Ureter (tissue), 1 donor: Measurements from ENCODE around the gene KIRREL3. TPM values are rescaled to one million over a fixed set of nuclear protein-coding genes. Genes with fewer than 3 reads are reported as not detected.
A peak's percentile ranks its signal among the peaks of the same experiment; 100 is the strongest.
"Not testable (repeated sequence)": the region's sequence is repeated elsewhere in the genome, so short reads cannot be mapped to it uniquely, and the experiment has no call there.

Experiments
- DNase-seq: peaks from one replicate; pipeline ENCODE4 v3.0.0-alpha.2; 2020; ENCODE audit warnings: low spot score
- total RNA-seq: library from RNA; stranded (reverse); gene quantifications from one replicate; pipeline ENCODE4 v1.2.4, GENCODE V29; 2023
- donor health status: DM: yes; HTN: yes; CAD: no.

The KIRREL3 gene
- total RNA-seq, 1 donor from 2014 or later = not detected

DNA sequence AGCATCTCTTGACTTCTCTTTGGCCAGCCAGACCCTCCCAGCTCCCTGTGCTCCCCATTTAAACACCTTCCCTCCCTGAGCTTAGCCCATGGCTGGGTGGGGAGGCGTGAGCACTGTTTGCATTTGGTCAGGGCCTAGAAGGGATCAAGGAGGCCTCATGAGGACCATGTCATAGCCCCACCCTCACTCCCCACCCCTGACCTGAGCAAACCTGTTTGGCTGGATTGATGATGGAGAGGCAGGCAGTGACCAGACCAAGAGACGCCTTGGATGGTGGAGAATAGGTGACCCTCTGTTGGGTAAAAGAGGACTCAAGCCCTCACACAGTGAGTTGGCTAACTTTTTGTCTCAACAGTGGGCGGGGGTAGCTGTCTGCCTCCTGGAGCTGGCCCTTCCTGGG lies 595.2 kb downstream of the KIRREL3 start:
- DNase-seq = peak; percentile 67

DNA sequence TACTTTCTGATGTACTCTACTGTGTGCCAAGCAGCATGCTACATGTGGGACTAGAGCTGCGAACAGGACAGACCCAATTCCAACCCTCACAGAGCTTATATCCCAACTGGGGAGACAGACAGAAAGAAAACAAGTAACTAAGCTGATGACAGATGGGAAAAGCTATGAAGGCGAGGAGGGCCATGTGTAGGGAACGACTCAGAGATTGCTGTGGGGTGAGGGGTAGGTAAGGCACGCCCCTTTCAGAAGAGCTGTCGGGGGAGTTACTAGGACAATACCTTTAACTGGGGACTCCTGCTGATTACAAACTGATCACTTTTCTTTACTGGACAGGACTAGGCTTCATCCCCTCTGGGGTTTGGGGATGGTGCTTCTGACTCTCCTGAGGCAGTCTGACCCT lies 596.2 kb downstream of the KIRREL3 start:
- DNase-seq = no peak

DNA sequence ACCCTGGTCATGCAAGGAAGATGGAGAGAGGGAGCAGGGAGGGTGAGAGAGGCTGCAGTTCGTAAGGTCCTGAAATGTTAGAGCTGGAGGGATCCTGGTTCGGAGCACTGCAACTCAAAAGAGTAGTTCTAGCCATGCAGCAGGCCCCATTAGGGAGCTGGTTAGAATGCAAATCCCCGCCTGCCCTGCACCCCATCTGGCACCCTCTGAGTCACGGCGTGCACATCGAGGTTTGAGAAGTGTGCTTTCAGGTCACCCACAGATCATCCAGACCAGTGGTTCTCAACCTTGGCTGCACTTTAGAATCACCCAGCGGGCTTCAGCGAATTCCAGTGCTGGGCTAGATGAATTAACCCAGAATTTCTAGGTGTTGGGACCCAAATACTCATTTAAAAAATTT lies 596.9 kb downstream of the KIRREL3 start:
- DNase-seq = no peak

GRCh38 chr11:126403022-126403581 lies 597.5 kb downstream of the KIRREL3 start:
- DNase-seq = peak; percentile 71

DNA sequence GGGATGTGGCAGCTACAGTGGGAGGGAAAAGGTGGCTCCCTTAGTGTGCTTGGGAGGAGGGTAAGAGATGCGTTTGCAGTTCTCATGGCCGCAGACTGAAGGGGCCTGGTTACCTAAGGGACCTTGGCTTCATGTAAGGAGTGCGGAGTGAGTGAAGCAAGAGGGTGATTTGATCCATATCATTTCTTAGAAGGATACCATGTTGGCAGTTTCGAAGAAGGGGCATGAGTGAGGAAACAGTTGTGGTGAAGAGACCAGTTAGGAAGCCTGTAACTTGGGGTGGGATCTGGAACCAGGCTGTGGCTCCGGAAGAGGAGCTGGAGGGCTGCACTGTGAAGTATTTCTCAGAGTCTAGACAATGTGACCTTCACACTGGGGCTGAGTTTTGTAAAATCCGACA lies 600.1 kb downstream of the KIRREL3 start:
- no peak for DNase-seq

DNA sequence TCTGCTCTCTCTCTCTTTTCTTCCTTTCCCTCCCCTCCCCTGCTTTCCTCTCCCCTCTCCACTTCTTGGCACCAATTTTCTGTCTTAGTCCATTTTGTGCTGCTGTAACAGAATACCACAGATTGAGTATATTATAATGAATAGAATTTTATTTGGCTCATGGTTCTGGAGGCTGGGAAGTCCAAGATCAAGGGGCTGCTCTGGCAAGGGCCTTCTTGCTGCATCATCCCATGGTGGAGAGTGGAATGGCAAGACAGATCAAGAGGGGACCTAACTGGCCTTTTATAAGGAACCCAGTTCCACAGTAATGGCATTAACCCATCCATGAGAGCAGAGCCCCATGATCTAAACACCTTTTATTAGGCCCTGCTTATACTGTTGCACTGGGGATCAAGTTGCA lies 600.6 kb downstream of the KIRREL3 start:
- no peak for DNase-seq

DNA sequence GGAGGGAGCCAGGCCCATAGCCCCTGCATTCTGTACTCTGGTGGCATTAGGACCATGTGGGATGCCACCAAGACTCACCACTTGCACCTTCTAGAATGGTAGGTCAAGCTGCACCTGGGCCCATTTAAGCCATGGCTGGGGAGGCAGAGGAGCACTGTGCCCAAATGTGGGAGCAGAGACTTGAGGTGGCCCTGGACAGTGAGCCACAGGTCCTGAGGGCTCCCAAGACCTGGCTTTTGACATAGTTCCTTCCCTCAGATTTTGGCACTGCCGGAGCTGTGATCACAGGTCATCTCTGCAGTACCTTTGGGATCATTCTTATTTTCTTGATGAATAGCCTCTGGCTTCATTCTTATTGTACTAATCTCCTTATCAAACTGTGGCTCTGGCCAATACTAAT lies 601.8 kb downstream of the KIRREL3 start:
- no peak for DNase-seq

GRCh38 chr11:126398296-126398695 lies 602.3 kb downstream of the KIRREL3 start:
- DNase-seq = no peak

- no peak for DNase-seq
Measured at GRCh38 chr11:126396965-126397364, 603.6 kb downstream of the KIRREL3 start.

- not testable (repeated sequence) for DNase-seq
Measured at GRCh38 chr11:126396266-126396665, 604.3 kb downstream of the KIRREL3 start.

GRCh38 chr11:126395784-126396183 lies 604.8 kb downstream of the KIRREL3 start:
- peak; percentile 41 for DNase-seq

GRCh38 chr11:126394634-126395072 lies 605.9 kb downstream of the KIRREL3 start:
- DNase-seq = not testable (repeated sequence)

GRCh38 chr11:126394036-126394435 lies 606.5 kb downstream of the KIRREL3 start:
- no peak for DNase-seq

DNA sequence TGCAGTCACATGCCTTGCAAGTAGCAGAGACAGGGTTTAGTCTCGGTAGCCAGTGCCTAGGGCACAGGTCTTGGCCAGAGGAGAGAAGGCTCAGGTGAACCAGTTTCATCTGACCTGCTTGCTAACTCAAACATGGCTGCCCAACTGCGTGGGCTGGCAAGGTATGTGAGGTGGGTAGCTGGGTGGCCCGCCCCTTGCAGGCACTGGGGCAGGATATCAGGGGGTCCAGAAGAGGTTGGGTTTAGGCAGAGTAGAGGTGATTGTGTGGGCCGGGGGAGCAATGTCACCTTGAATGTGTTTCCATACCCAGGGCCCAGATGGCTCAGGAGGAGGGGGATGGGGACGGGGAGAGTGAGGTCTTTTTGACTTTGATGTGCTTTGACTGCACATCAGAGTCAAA lies 607.4 kb downstream of the KIRREL3 start:
- no peak for DNase-seq

DNA sequence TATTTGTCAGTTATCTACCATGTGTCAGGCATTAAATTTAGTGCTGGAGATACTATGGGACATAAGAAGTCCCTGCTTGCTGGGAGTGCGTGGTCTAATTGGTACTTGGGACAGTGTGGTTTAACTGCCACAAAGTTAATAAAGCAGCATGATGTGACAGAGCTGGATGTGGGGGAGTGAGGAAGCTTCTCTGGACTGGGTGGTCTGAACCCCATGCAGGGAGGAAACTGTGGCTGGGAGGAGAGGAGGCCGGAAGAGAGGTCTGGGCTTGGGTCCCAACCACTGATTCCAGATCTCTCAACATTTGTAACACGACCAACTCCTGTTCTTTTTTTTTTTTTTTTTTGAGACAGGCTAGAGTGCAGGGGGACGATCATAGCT lies 607.9 kb downstream of the KIRREL3 start:
- DNase-seq = no peak

- DNase-seq = no peak
Measured at GRCh38 chr11:126391970-126392632, 608.5 kb downstream of the KIRREL3 start.

DNA sequence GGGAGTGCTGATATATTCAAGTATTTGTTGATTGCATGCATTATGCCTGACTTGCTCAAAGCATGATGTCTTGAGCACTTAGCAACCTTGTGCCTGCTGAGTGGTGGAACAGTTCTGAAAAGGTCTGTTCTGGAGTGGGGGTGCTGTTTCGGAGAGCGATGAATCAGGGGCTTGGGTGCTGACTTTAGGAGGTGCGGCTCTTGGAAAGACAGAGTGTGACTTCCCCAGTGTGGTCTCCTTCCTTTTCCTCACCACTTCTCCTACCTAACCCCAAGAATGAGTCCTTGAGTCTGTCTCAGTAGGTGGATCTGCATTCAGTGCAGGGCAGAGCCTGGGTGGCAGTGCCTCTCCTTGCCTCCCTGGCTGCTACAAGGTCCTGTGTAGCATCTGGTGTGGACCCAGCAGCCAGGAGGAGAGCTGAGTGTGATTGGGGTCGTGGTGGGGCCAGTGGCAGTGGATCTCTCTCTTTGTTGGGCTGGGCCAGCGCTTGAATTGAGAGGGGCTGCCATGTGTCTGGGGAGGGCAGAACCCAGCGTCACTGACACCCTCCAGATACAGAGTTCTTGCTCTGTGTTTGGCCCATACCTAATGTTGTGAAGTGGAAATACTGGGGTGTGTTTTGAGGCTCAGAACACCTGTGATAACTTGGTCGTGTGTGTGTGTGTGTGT lies 609.1 kb downstream of the KIRREL3 start:
- DNase-seq = no peak

- no peak for DNase-seq
Measured at GRCh38 chr11:126390272-126390867, 610.2 kb downstream of the KIRREL3 start.

- peak; percentile 46 for DNase-seq
Measured at GRCh38 chr11:126387857-126388256, 612.7 kb downstream of the KIRREL3 start.

DNA sequence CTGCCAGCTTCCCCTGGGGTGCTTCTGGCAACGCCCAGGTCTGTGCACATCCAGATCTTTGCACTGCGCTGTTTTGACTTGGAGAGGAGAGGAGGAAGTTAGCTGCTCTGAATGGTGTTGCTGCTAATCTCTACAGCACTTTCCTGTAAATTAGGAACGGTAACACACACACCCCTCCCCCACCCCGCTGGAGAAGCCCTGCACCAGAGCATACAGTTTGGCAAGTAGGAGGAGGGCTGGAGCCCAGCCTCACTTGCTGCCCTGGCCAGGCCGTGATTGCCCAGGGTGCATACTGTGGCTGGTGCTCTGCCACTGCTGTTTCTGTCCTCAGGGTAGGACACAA lies 613.9 kb downstream of the KIRREL3 start:
- peak; percentile 63 for DNase-seq

GRCh38 chr11:126385991-126386728 lies 614.4 kb downstream of the KIRREL3 start:
- DNase-seq = peak; percentile 40

- DNase-seq = peak; percentile 43
Measured at GRCh38 chr11:126384449-126385070, 616.0 kb downstream of the KIRREL3 start.
